ENCODE results near the gene RFX3.

The RFX3 gene

DNA sequence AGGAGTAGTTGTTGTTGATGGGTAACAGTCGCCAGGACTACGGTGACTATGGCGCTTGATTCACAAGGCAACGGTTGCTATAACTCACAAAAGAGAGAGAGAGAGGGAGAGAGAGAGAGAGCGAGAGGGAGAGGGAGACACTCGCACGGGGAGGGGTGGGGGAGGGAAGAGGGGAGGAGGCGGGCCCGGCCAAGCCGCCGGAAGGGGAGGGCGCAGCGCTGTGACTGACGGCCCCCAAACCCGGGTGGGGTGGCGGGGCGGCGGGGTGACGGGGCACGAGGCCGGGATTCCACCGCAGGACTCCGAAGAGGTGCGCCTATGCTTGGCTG is at the start of gene RFX3:
TSS of gene RFX3 (minus strand) at position 166 of the 329 bp plus-strand sequence. CDS start 130,413 bp downstream, outside the sequence.
- peak; percentile 88 for DNase-seq

DNA sequence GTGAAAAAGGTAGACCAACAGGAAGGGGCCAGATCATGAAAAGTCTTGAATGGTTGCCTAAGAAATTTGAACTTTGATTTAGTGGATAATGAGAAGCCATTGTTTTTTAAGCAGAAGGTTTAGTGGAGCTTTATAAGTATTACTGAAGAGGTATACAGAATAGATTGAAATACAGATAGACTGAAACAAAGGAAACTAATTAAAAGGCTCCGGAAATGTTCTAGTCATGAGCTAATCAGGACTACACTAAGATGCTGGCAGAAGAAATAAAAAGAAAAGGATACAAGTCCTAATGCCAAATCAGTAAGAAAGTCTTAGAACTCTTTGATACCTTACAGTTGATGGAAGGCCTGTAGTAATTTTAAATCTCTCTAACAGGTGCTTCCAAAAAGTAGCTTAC is 45.7 kb upstream of the RFX3 start:
- no peak for DNase-seq

- DNase-seq = no peak
Observed at GRCh38 chr9:3569529-3569928, 43.7 kb upstream of the RFX3 start.

DNA sequence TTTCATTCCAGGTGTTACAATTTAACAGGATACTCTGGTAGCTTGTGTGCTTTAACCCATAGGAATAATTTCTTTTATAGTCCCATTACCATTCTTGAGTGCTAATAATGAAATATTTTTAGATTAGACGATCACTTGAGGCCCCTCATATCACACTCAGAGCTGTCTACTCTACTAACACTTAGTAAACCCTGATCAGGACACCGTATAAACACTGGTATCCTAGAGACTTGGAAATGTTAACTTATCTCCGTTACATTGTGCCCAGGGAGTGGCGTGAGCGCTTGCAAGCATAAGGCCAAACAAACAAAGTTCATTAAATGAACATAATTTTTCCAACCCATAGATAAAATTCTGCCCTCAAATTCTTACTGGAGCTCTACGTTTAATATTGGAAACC is 42.2 kb upstream of the RFX3 start:
- no peak for DNase-seq

DNA sequence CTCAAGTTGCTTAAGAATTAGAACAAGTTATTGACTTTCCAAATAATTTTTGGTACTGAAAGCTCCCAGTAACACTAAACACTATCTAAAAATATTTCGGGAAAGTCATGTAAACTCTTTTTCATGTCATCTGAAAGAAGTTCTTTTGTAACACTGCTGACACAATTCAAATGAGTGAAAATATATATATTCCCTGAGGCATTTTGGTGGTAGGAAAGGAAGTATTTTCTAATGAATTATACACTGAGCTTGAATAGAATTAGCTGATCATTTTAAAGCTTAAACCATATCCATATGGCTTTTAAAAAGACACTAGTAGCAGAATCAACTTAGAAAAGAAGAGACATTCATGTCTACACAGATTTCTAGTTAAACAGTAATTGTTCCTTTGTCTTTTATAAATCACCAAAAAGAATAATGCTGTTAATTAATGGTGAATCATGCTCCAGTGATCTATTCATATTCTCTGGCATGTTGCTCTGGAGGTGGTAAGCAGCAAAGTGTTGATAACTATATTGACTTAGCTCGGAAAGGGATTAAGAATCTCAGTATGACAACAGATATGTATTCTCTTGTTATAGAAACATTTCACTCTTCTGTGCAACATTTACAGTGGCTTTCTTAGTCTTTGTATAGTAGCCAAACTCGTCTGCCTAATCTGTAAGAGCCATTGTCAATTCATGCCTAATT is 27.4 kb upstream of the RFX3 start:
- DNase-seq = no peak

DNA sequence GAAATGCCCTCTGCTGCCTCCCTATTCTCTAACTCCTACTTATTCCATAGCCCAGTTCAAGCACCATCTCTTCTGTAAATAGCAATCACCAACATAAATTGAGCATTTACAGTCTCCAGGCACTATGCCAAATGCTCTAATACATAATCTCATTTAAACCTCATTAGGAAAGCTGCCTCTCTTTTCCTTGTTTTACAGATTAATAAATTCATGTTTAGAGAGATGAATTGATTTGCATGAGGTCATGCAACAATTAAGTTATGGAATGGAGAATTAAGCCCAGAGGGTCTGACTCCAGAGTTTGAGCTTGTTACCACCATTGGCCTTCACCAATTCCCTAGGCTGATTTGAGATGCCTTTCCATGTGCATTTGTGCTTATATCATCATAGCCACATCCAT is 23.4 kb upstream of the RFX3 start:
- no peak for DNase-seq

- no peak for DNase-seq
Observed at GRCh38 chr9:3548648-3549047, 22.8 kb upstream of the RFX3 start.

- no peak for DNase-seq
Observed at GRCh38 chr9:3541206-3541605, 15.4 kb upstream of the RFX3 start.

- DNase-seq = no peak
Observed at GRCh38 chr9:3534614-3535404, 9.0 kb upstream of the RFX3 start.

DNA sequence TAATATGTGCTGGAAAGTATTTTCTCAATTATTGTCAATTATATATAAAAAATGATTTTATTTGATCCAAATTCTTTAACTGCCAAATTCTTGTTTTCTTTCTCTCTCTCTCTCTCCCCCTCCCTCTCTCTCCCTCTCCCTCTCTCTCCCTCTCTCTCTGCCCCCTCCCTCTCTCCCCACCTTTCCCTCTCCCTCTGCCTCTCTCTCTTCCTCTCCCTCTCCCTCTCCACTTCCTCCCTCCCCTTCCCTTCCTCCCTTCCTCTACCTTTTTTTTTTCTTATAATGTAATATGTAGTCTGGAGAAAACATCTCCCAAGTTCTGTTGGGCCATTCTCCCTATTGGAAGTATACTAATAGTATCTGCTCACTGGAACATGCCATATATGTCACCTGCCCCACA is 6.4 kb upstream of the RFX3 start:
- DNase-seq = no peak

- DNase-seq = peak; percentile 24
Observed at GRCh38 chr9:3528451-3528850, 2.6 kb upstream of the RFX3 start.

DNA sequence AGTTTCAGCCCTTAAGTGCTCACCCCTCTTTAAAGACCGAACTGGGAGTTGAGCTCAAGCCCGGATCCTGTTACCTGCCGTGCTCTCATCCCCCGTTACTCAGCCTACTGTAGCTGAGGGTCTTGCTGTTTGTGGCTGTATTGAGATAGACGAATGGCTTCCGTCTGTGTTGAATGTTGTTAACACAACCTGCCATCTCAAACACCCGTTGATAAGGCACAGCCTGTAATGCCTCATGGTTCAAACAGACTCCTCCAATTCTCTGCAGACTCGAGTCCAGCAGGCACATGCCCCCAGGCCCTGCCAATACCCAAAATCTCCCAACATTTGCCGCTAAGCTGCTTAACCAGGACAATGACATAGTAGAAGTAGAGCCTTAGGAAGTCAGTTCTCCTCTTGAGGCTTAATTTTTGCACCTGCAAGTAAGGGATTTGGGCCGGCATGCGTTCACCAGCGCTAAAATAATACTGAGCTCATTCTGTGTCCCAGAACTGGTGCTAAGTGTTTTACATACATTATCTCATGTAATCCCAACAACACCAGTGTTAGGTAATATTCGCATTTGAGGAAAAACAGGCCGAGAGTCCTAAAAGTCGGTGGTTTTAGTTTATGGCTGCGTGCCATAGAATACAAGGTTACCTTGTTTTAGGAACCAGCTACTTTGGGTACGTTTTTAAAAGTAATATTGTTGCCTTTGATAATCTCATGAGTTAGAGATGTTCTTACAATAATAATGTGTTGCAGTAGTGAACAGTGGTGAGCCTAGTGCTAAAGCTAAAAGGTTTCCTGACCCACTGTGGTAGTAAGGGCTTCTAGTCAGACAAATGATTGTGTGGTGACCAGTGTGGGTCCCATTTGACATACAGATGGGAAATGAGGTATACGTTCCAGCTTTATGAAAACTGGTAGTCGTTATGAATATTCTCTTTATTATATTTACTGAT is 1.5 kb upstream of the RFX3 start:
- DNase-seq = no peak

DNA sequence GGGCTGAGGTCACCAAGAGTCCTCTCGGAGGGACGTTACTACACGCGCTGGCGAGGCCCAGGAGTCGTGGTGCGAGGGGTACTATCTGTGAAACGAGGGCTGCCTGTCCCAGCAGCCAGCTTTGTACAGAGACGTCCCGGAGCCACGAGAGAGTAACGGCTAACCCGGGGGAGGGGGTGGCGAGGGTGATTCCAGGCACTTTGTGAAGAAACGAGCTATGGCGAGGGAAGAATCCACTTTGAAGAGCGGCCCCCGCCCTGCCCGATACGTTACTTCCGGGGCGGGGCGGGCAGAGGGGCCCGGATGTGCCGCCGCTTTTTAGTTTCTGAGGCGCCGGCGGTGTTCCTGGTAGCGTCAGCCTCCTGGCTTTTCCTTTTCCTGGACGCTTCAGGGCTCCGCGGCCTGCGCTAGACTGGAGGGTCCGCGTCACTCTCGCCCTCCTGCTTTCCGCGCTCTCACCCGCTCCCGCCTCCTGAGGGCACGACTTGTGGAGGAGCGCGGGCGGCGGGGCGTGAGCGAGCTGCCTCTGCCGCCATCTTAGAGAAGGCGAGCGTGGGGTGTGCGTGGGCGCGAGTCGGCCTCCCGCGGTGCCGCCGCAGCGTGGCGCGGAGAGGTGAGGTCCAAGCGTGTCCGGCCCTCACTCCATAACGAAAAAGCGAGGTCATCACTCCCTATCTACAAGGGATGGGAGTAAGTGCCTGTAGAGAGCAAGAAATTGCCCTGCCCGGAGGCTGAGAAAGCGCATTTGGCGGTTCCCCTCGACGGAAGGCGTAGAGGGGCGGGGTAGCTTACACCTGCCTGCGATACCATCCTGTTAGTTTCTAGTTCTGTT is 580 bp upstream of the RFX3 start:
- DNase-seq = peak; percentile 86

DNA sequence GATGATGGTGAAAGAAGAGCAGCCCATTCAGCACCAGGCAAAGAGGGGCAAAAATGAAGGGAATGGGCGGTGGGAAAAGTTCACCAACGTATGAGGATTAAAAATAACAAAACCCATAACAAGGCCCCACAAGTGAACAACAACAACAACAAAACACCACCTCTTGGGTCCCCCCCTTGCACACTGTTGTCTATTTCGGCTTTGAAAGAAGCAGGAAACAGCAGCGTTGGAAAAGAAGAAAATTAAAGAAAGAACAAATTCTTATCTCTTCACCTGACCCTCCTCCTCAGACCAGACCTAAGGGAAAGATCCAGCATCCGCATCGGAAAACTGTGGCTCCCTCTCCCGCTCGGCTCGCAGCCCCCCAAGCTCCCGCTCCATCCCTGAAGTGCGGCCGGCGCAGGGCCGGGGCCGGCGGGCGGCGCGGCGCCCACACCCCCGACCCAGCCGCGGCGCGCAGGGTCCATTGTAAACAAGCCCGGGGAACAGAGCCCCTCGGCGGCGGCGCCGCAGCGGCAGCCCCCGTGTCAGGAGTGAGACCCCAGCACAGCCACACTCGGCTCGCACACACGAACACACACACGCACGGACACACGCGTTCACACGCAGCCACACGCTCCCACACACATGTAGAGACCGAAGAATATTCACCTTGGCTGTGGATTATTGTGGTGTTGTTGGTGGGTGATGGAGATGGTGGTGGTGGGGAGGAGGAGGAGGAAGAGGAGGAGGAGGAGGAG is 535 bp downstream of the RFX3 start:
- no peak for DNase-seq

GRCh38 chr9:3521966-3522365 is 3.8 kb downstream of the RFX3 start:
- no peak for DNase-seq

DNA sequence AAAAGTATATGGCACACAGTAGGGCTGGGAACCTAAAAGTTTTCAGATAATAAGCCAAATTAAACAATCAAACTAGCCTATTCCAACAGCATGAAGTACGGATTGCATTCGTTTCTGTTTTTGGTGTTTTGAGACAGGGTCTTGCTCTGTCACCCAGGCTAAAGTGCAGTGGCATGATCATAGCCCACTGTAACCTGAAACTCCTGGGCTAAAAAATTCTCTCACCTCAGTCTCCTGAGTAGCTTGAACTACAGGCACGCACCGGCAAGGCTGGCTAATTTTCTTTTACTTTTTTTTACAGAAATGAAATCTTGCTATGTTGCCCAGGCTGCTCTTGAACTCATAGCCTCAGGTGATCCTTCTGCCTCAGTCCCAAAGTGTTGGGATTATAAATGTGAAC is 5.2 kb downstream of the RFX3 start:
- no peak for DNase-seq

- DNase-seq = no peak
Observed at GRCh38 chr9:3517377-3518048, 8.3 kb downstream of the RFX3 start.

GRCh38 chr9:3516667-3517330 is 9.0 kb downstream of the RFX3 start:
- DNase-seq = no peak

DNA sequence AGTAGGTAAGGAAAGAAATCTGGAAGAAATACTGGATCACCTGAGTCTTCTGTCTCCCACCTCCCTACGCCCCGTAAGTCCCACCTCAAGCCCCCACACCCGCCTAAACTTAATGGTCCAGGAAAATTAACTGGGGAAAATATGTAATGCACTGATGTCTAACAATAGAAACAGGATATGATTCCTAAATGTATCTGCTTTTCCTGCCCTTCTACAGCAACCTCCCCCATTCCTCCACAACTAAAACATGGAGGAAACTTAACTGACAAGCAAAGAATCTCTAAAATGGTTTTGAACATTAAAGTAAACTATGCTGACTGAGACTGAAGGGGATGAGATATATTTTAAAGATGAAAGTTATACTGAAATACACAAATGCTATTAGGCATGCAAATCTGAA is 10.4 kb downstream of the RFX3 start:
- DNase-seq = no peak

DNA sequence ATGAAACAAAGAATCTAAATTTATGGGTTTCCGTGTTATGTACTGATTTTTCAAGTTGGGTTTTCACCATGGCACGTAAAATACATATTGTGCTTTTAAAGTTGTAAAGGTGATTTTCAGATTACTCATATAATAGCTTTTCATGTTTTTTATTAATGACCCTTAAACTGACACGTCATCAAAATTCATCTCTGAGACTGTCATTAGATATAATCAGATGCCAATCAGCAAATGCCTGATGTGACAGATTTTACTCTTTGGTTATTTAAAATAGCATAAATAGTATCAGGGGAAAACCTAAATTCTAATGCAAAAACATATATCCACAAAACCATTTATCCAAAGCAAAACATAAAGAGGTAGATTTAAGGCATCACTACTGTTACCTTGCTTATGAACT is 11.0 kb downstream of the RFX3 start:
- DNase-seq = no peak
